Endometrial microvascular endothelial cells (primary cell): ENCODE measurements around the gene ICAM4. TPM values are rescaled to one million over a fixed set of nuclear protein-coding genes. Genes with fewer than 3 reads are reported as not detected.

Experiments
- in situ Hi-C: cut with HindIII; loops from 2 replicates; pipeline ENCODE4 v1.10.0; 2017; ENCODE audit warnings: low sequenced_read_pairs, low pct_unique_long_range_greater_than_20kb; ENCODE audit errors: inconsistent ontology term
- total RNA-seq: library from RNA; depleted of rRNA; stranded (reverse); fragments of >200 nt; gene quantifications from one replicate; pipeline ENCODE4 v1.2.3, GENCODE V29; 2015; ENCODE audit errors: inconsistent ontology term

ICAM4 gene
- total RNA-seq, 1 donor from 2014 or later: 2.1 TPM

- in situ Hi-C loops: no loop called here
Observed at GRCh38 chr19:10315335-10316214, 28.8 kb downstream of the ICAM4 start, which contains the start of gene FDX2. FDX2 (minus strand) TSS chr19:10316015; CDS start chr19:10315996, 19 bp downstream.

GRCh38 chr19:10316229-10317044 is 29.7 kb downstream of the ICAM4 start:
- in situ Hi-C loops: no loop called here

GRCh38 chr19:10317045-10317856 is 30.5 kb downstream of the ICAM4 start:
- in situ Hi-C loops: no loop called here

- in situ Hi-C loops: no loop called here
Observed at GRCh38 chr19:10317857-10318462, 31.2 kb downstream of the ICAM4 start.

GRCh38 chr19:10318807-10319682 is 32.3 kb downstream of the ICAM4 start:
- in situ Hi-C loops: no loop called here

GRCh38 chr19:10320602-10321416 is 34.1 kb downstream of the ICAM4 start:
- in situ Hi-C loops: no loop called here

- in situ Hi-C loops: no loop called here
Observed at GRCh38 chr19:10321417-10321797, 34.7 kb downstream of the ICAM4 start.

GRCh38 chr19:10321874-10322835 is 35.4 kb downstream of the ICAM4 start:
- in situ Hi-C loops: no loop called here

GRCh38 chr19:10325732-10326131 is 39.0 kb downstream of the ICAM4 start:
- in situ Hi-C loops: no loop called here

GRCh38 chr19:10327793-10328192 is 41.0 kb downstream of the ICAM4 start:
- in situ Hi-C loops: no loop called here

- in situ Hi-C loops: no loop called here
Observed at GRCh38 chr19:10328558-10329429, 42.0 kb downstream of the ICAM4 start.

GRCh38 chr19:10329555-10329954 is 42.8 kb downstream of the ICAM4 start:
- in situ Hi-C loops: no loop called here

GRCh38 chr19:10332158-10332964 is 45.6 kb downstream of the ICAM4 start:
- in situ Hi-C loops: no loop called here

- in situ Hi-C loops: no loop called here
Observed at GRCh38 chr19:10332965-10333757, 46.4 kb downstream of the ICAM4 start, which contains the start of gene RAVER1. RAVER1 (minus strand) TSS chr19:10333529; CDS start chr19:10333507, 22 bp downstream.
